GM18870 (cell line): ENCODE results near the gene PLBD1.

Source experiments
- ATAC-seq: cut with Tn5 transposase; IDR thresholded peaks from one replicate; pipeline ENCODE4 v1.9.1; 2021; ENCODE audit warnings: moderate library complexity; ENCODE audit not compliant: unreplicated experiment

PLBD1 gene, protein sequence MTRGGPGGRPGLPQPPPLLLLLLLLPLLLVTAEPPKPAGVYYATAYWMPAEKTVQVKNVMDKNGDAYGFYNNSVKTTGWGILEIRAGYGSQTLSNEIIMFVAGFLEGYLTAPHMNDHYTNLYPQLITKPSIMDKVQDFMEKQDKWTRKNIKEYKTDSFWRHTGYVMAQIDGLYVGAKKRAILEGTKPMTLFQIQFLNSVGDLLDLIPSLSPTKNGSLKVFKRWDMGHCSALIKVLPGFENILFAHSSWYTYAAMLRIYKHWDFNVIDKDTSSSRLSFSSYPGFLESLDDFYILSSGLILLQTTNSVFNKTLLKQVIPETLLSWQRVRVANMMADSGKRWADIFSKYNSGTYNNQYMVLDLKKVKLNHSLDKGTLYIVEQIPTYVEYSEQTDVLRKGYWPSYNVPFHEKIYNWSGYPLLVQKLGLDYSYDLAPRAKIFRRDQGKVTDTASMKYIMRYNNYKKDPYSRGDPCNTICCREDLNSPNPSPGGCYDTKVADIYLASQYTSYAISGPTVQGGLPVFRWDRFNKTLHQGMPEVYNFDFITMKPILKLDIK

DNA sequence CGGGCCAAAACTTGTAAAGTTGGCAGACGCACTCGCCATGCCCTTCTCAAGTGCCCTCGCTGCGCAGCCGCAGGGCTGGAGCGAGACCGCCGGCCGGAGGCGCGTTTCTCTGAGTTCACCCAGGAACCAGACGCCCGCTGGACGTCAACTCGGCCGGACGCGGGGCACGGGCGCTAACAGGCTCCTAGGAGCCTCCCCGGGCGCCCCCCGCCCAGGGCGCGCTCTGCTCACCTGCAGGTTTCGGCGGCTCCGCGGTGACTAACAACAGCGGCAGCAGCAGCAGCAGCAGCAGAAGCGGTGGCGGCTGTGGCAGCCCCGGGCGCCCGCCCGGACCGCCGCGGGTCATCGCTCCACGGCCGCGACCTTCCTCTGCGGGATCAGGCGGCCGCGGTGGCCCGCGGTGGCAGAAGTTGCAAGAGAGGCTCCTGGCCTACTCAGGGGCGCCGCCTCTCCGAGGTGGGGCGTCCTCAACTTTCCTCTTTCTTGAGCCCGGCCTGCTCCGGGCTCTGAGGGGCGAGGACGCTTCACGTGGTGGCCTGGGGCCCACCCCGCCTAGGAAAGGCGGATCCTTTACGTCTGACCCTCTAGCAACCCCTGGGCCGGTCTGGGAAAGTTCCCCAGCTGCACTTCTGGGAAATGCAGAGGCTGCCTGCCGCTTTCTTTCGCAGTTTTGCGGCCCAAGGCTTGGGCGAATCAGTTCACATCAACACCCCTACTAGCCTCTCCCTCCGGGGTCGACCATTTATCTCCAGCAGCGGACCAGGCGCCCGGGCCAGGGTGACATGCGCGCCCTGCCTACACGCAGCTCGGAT is at the start of gene PLBD1:
TSS of gene PLBD1 (minus strand) at position 533 of the 812 bp plus-strand sequence. CDS start at position 346, 187 bp downstream.
- no peak for ATAC-seq

DNA sequence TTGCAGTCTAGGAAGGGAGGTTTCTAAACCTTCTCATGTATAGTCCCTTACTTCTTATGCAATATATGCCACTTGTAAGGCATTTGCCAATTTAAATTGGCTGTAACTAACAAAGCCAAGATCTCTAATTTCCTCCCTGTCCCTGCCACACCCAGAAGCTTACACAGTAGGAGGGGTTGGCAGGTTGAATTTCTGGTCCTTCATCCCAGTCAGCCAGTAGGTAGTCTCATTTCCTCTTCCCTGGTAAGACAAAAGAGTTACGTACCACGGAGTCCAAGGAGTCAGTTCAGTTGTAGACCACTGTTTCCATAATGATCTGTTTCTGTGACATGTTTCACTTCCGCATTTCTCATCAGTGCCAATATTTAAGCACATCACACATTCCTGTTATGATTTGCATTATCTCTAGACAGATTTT is 47.0 kb upstream of the PLBD1 start:
- peak; percentile 62 for ATAC-seq

DNA sequence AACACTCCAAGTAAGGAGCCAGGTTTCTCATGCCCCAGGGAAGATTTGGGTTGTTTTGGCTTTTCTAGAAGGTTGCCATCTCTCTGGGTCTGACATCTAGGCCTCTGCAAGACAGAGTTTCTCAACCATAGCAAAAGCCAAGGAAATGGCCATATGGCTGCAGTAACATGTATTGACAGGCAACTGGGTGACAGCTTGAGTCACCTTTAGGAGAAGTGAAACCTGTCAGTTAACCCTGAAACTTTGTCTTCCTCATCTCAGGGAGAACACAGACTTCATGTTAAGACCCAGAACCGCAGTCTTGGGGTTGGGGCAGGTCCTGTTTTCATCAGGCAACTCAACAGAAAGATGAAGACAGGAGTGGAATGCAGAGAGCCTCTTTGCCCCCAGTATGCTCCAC is 46.0 kb upstream of the PLBD1 start:
- ATAC-seq = peak; percentile 93

DNA sequence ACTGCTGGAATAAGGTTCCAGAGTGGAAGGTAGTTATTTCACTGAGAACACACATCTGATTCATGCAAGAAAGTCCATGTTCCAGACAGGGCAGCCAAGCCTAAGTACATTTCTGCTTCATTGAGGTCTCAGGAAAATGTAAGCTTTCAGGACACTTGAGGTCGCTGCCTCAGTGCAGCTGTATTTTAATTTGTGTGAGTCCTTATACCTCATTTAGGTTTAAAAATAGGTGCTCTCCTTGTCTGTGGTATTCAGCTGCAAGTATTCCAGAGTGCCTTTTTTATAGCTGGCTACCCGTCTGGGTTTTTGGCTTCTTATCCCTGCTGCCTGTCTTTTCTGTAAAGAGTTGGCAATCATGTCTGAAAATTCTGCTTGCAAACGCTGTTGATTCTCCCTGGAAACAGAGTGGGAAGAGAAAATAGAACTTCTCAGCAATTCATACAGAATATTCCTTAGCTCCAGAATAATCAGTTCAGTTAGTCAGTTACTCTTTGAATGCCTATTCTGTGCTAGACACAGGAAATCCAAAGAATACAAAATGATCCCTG is 45.3 kb upstream of the PLBD1 start:
- no peak for ATAC-seq

DNA sequence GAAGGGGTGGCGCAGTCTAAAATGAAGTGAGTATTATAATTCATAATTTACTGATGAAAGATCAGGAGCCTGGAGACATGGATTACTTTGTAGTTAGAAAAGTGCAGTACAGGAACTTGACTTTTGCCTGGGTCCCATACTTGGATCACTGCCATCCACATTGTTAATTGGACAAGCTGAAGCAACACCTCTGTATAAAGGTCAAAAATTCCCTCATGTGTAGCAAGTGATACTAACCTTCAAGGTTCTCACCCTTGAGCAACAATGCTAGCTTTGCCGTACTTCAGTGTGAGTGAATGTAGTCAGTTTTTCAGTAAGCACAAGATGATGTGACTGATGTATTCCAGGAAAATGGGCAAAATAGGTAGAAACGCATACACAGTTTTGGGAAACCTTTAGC is 44.6 kb upstream of the PLBD1 start:
- ATAC-seq = no peak

DNA sequence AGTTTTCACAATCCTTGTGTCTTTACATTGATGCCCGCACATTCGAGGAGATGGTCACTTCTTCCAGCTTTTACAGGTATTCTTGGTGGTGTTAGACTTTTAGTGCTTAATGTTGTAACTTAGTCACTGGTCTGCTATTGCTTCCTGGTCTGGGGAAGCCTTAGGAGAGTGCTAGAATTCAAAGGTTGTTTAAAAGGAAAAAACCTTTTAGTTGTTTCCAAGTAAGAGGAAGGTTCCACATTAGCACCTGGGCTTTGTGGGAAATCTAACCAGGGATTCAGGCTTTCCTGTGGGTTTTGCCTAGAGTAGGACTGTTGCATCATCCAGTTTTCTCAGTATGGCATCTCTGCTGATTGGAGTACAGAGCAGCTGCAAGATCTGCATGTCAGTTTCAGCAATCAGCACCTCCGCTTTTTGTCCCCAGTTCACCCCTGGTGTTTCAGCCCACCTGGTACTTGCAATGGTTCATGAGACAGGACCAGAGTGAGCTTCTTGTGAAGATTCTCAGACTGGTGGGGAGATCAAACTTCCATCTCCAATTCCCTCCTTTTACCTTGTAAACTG is 44.0 kb upstream of the PLBD1 start:
- ATAC-seq = no peak

DNA sequence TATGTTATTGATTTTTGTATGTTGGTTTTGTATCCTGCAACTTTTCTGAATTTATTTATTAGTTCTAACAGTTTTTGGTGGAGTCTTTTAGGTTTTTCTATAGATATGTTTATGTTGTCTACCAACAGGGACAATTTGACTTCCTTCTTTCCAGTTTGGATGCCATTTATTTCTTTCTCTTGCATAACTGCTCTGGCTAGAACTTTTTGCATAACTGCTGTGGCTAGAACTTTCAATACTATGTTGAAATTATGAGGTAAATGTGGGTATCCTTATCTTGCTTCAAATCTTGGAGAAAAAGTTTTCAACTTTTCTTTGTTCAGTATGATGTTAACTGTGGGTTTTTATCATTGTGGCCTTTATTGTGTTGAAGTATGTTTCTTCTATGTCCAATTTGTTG is 39.9 kb upstream of the PLBD1 start:
- no peak for ATAC-seq

DNA sequence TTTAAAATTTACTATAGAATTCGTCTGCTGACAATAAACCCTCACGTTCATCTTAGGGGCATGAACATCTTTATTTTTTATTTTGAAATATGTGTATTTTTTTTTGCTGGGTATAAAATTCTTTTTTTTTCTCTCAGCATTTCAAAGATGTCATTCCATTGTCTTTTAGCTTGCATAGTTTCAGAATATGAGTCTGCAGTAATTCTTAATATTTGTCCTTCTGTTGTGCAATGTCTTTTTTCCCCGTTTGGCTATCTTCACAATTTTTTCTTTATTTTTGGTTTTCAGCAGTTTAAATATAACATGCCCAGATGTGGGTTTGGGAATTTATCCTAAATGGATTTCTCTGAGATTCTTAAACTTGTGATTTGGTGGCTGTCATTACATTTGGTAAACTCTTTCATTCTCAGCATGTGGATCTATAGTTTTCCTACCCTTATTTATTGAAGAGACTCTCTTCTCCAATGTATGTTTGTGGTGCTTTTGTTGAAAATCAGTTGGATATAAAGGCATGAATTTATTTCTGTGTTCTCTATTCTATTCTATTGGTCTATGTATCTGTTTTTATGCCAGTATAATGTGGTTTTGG is 37.8 kb upstream of the PLBD1 start:
- ATAC-seq = no peak

DNA sequence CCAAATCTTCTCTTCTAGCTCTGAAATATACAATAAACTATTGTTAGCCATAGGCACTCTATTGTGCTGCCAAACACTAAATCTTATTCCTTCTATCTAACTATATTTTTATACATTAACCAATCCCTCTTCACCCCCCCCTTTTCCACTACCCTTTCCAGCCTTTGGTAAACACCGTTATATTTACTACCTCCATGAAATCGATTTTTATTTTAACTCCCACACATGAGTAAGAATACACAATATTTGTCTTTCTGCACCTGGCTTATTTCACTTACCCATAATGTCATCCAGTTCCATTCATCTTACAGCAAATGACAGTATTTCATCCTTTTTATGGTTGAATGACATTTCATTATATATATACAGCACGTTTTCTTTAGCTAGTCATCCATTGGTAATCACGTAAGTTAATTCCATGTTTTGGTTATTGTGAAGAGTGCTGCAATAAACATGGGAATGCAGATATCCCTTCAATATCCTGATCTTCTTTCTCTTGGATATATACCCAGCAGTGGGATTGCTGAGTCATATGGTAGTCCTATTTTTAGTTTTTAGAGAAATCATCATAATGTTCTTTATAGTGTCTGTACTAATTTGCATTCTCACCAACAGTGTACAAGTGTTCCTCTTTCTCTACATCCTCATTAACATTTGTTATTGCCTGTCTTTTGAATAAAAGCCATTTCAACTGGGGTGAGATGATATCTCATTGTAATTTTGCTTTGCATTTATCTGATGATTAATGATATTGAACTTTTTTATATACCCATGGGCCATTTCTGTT is 34.2 kb upstream of the PLBD1 start:
- ATAC-seq = no peak

DNA sequence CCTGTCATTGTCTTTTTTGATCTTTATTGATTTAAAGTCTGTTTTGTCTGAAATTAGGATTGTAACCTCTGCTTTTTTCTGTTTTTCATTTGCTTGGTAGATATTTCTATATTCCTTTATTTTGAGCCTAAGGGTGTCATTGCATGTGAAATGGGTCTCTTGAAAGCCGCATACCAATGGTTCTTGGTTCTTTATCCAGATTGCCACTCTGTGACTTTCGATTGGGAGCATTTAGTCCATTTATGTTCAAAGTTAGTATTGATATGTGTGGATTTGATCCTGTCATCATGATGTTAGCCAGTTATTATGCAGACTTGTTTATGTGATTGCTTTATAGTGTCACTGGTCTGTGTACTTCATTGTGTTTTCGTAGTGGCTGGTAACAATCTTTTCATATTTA is 29.8 kb upstream of the PLBD1 start:
- ATAC-seq = no peak

DNA sequence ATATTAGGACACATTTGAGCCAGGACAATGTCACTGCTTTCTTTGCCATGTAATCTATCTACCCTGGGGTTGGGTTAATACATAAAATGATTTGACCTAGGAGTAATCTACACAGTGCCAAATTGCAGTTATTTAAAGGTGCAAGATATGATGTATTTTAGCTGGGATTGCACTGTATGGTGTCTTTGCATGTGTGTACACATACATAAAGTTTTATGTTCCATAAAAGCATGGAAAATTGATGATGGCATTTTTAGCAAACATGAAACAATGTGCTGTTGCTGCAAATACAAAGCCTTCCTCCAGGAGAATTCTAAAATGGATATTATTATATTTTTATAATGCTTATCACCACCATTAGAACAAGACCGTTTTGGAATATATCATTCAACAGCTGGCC is 24.0 kb upstream of the PLBD1 start:
- ATAC-seq = no peak

DNA sequence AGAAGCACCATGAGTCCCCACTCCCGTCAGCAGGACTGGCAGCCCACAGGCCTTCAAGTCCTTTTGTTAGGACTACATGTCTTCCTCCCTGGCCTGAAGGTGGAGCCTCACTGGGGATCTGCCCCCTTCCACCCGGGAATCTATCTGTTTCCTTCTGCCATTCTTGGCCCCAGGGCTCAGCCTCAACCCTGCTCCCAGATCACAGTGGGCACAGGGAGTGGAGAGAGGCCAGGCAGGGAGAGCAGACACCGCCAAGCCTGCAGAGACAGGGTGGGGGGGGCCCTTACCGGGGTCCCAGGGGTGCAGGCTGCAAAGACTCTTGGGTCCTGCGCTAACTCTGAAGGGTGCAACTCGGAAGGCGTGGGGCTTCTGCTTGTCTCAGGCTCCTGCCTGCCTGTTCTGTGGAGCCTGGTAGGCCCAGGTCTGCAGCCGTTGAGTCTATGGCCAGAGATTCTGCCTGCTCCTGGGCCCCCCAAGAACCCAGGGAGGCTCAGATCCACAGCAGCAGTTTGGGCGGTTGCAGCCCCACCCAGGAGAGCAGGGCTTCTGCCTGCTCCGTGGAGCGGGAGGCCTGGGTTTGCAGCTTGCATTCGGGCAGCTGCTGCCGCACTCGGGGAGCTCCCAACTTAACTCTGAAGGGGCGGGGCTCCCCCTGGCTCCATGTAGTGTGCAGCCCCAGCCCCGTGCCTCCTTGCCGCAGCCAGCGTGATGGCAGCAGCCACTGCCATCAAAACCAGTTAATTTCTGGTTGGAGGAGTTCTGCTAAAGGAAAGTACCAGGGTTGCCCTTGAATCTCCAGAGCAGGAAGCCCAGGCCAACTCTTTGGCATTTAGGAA is 21.7 kb upstream of the PLBD1 start:
- ATAC-seq = no peak

DNA sequence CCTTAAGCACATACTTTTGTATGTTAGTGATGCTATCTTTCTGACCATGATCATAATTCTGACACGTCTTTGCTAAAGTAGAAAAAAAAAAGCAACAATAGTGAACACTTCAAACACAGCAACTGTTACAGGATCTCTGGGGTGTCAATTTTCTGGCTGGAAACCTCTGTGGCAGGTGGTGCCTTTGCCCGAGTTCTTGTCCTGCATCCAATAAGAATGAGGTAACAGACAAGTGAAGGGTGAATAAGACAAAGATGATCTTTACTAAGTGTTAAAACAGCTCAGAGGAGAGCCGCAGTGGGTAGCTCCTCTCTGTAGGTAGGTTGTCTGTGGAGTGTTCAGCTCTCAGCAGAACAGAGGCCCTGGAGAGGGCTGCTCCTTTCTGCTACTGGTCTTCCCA is 20.9 kb upstream of the PLBD1 start:
- no peak for ATAC-seq

DNA sequence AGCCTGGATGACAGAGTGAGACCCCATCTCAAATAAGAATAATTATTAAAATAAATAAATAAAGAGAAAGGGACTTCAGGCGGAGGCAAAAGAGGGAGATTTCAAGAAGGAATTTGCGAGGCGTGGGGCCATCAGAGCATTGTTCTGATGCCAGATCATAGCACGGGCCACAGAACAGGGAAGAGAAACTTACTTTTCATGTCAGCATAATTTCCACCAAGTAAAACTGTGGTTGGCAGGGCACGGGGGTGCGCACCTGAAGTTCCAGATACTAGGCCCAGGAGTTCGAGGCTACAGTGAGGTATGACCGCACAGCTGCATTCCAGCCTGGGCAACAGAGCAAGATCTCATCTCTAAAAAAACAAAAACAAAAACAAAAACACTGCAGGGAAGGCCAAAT is 11.0 kb upstream of the PLBD1 start:
- no peak for ATAC-seq

DNA sequence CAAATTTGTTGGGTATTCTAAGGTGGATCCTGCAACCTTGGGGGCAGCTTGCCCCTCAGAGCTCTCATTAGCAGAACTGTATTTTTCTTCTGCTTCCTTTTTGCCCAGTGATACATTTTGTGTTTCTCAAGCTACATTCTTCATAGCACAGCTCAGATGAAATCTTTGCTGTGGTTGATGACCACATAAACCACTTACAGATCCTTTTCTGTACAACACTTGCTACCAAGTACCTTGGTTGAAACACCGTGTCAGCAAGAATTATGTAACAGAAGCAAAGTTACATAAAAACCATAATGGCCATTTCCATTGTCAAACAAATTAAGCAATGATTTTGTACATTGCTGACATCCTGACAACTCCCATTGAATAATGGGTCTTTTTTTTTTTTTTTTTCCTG is 9.7 kb upstream of the PLBD1 start:
- ATAC-seq = peak; percentile 72

DNA sequence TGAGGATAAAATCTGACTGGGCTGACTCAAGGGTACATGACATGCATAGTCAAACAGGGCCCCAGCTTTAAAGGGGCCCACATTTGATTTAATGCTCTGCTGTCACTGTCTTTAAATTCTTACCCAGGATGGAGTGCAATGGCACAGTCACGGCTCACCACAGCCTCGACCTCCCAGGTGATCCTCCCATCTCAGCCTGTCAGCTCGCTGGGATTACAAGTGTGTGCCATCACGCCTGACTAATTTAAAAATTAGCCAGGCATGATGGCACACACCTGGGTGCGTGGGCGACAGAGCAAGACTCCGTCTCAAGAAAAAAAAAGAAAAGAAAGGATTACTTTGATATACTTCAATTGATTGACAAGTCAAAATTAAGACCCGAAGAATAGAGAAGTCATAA is 9.2 kb upstream of the PLBD1 start:
- ATAC-seq = no peak

DNA sequence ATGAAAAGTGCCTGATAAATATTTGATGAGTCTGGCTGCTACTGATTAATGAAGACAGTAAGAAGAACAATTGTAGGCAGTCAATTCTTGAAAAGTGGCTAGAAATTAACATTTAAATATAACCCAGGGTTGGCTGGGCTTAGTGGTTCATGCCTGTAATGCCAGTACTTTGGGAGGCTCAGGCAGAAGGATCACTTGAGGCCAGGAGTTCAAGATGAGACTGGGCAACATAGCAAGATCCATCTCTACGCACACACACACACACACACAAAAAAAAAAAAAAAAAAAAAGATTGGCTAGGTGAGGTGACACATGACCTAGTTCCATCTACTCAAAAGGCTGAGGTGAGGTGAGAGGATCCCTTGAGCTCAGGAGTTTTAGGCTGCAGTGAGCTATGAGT is 7.9 kb upstream of the PLBD1 start:
- ATAC-seq = no peak

DNA sequence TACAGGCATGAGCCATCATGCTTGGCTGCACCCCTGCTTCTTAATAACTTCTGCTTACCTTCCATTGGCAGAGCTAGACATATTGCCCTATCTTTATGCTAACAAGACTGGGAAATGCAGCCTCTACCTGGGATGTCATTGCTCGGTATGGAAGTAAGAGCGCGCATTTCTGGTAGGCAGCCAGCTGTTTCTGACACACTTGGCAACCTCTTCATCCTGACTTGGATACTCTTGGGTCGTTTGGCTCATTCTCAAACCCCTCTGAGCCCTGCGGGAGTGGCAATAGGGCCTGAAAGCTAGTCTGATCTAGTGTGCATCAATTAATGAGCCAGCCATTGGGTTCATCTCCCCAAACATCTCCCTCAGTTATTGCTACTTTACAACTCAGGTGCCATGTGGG is 5.4 kb upstream of the PLBD1 start:
- no peak for ATAC-seq

DNA sequence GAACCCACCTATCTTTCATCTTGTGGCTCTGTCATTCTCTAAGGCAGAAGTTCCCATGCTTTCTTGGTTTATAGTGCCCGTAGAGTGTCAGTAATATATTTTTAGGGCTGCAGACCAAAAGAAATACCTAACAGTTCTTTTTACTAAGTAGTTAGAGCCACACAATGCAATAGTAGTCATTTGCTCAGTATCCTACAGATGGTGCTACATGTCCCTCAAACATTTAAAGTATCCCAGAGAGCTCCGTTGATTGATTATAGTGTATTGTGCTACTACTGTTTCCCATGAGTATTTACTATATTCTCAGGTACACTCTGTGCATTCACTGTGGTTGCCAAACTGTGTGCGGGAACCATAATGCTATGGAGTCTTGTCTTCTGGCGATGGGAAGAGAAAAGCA is 4.7 kb upstream of the PLBD1 start:
- ATAC-seq = no peak
